ENCODE results near the gene PCDHGC3.

GRCh38 chr5:141521244-141521781 is 45.5 kb downstream of the PCDHGC3 start:
- no peak for TF ChIP-seq TARDBP (IDR thresholded peaks at IDR 0.05)
- TF ChIP-seq FOXM1 (IDR thresholded peaks at IDR 0.05; ENCODE audit: borderline replicate concordance) = no peak
- TF ChIP-seq SP1 (IDR thresholded peaks at IDR 0.05) = no peak
- no peak for TF ChIP-seq NFRKB (IDR thresholded peaks at IDR 0.05)
- TF ChIP-seq CTBP1 (IDR thresholded peaks at IDR 0.05; ENCODE audit: borderline replicate concordance) = no peak
- no peak for TF ChIP-seq BHLHE40 (IDR thresholded peaks at IDR 0.05; ENCODE audit: borderline replicate concordance)
- TF ChIP-seq FOXA1 (IDR thresholded peaks at IDR 0.05) = no peak
- TF ChIP-seq SUZ12 (IDR thresholded peaks at IDR 0.05) = no peak
- no peak for TF ChIP-seq FOXK2 (IDR thresholded peaks at IDR 0.05)
- no peak for TF ChIP-seq ELF4 (IDR thresholded peaks at IDR 0.05)
- no peak for TF ChIP-seq ZNF384 (IDR thresholded peaks at IDR 0.05)
- no peak for TF ChIP-seq ARNT (IDR thresholded peaks at IDR 0.05)
- TF ChIP-seq PKNOX1 (IDR thresholded peaks at IDR 0.05) = no peak
